COLO668 (cell line): Measurements from ENCODE around the gene ARFGEF3.
A peak's percentile ranks its signal among the peaks of the same experiment; 100 is the strongest.
"Not testable (repeated sequence)": the region's sequence is repeated elsewhere in the genome, so short reads cannot be mapped to it uniquely, and the experiment has no call there.

Source experiments
- DNase-seq: peaks from one replicate; lab custom pipeline; 2025; ENCODE audit not compliant: unreplicated experiment; lab: John Stamatoyannopoulos, UW

Gene ARFGEF3

GRCh38 chr6:138272533-138273315 lies 111.0 kb downstream of the ARFGEF3 start:
- DNase-seq: no peak

GRCh38 chr6:138275976-138276375 lies 114.2 kb downstream of the ARFGEF3 start:
- no peak for DNase-seq

GRCh38 chr6:138277835-138278234 lies 116.1 kb downstream of the ARFGEF3 start:
- DNase-seq: no peak

- DNase-seq: peak; percentile 13
Observed at GRCh38 chr6:138278326-138278725, 116.6 kb downstream of the ARFGEF3 start.

GRCh38 chr6:138285800-138286199 lies 124.1 kb downstream of the ARFGEF3 start:
- no peak for DNase-seq

DNA sequence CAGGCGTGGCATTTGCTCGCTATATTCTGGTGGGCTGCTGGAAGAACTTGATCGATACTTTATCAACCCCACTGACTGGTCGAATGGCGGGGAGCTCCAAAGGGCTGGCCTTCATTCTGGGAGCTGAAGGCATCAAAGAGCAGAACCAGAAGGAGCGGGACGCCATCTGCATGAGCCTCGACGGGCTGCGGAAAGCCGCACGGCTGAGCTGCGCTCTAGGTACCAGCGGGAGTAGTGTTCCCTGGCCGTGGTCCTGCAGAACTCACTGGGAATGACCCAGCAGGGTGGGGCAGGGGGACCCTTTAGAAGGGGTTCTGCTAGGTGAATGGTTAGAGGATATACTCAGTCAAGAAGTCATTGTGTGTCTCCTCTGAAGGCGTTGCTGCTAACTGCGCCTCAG lies 125.0 kb downstream of the ARFGEF3 start:
- DNase-seq: no peak

DNA sequence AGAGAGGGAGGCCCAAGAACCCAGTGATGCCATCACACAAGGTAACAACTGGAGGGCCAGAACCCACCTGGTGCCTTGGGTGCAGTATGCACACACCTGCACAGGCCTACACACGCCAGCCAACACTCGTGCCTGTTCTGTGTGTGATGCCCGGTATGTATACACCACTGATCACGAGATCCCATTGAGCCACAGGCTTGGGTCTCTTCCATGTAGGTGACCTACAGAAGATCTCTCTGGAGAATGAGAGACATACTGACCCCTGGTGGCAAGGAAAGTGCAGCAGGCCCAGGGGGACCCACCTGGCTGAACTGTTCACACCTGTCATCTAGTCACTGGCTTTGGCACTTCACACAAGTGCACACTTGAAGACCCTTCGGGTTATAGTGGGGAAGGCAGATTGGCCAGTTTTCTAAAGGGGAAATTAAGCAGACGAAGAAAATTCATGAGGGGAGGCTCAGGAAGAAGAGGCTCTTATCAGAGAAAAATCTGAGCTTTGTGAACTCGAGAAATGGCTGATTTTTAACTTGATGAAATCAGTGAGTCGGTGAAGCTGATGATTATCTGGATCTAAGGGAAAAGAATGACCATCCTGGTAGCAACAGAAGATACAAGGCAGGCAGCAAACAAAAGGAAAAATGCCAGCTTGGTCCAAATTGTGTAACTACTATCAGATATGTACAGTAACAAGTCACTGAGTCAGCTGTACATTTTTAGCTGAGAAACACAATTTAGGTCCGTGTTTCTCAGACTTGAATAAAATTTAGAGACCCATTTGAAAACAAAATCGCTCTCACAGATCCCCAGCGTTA lies 125.6 kb downstream of the ARFGEF3 start:
- peak; percentile 63 for DNase-seq

DNA sequence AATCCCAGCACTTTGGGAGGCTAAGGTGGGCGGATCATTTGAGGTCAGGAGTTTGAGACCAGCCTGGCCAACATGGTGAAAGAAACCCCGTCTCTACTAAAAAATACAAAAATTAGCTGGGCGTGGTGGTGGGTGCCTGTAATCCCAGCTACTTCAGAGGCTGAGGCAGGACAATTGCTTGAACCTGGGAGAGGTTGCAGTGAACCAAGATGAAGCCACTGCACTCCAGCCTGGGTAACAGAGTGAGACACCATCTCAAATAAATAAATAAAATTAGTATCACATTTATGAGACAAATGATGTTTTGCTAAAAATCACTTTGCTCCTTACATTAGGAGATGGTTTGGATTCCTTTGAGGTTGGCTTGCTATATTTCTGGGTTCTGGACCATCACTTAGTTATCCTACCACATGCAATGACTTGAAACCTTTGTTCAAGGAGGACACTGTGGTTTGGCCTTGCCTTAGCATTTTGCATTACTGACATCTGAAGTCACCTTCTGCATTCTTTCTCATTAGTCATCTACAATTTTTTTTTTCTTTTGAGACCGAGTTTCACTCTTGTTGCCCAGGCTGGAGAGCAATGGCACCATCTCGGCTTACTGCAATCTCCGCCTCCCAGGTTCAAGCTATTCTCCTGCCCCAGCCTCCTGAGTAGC lies 126.8 kb downstream of the ARFGEF3 start:
- not testable (repeated sequence) for DNase-seq

GRCh38 chr6:138289739-138290138 lies 128.0 kb downstream of the ARFGEF3 start:
- peak; percentile 7 for DNase-seq

DNA sequence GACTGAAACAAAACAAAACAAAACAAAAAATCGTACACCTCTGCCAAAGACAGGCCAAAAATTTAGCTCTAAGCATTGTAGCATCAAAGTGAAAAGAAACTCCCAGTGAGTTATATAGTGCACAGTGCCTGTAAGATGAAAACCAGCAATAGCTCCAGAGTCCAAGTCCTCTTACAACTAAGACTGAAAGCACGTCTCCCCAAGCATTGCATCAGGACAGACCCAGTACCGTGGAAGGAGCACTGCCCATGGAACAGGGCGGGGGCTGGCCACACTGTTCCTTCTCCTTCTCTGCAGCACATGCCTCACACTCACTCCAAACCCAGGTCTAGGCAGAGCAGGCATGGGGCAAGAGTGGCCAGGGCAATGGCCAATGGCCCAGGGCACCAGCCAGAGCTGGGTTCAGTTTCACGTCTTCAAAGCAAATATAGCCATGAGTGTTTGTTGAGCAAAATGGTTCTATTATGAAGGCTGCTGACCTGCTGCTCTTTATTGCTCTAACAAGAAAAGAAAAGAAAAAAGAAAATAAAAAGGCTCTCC lies 128.8 kb downstream of the ARFGEF3 start:
- no peak for DNase-seq

GRCh38 chr6:138291036-138291848 lies 129.5 kb downstream of the ARFGEF3 start:
- no peak for DNase-seq

GRCh38 chr6:138291849-138292181 lies 130.1 kb downstream of the ARFGEF3 start:
- no peak for DNase-seq

DNA sequence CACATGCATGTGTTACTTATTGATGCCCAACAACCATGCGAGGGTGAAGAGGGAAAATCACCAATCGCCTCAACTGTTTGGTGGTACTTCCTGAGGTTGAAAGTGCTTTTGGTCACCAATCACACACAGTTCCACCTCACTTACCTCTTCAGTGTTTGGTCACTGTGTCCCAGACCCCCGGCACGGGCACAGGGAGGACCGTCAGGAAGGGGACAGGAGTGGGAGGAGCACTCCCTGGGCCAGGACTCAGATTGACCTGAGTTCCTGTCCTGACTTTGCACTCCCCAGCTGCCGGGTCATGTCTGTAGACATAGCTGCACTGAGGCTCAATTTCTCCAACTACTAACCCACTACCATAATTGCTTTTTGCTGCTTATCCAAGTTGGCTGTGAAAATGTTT lies 130.7 kb downstream of the ARFGEF3 start:
- DNase-seq: no peak

- DNase-seq: no peak
Observed at GRCh38 chr6:138293428-138294395, 132.0 kb downstream of the ARFGEF3 start.

DNA sequence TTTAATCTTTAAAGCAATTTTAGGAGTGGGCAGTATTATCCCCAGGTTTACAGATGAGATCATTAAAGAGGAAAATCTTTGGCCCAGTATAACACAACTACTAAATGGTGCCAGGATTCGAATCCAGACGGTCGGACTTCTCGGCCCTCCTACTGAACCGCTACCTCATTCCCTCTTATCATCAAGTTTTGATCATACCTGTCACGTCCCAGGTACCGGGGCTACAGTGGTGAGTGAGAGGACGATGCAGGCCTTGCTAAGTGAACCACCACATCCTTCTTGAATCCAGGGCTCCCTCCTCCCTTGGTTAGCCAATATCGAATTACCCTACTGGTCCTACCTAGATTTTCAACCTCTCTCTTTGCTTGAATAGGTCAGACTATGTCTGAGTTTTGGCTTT lies 134.6 kb downstream of the ARFGEF3 start:
- DNase-seq: no peak

- no peak for DNase-seq
Observed at GRCh38 chr6:138296786-138297185, 135.0 kb downstream of the ARFGEF3 start.

DNA sequence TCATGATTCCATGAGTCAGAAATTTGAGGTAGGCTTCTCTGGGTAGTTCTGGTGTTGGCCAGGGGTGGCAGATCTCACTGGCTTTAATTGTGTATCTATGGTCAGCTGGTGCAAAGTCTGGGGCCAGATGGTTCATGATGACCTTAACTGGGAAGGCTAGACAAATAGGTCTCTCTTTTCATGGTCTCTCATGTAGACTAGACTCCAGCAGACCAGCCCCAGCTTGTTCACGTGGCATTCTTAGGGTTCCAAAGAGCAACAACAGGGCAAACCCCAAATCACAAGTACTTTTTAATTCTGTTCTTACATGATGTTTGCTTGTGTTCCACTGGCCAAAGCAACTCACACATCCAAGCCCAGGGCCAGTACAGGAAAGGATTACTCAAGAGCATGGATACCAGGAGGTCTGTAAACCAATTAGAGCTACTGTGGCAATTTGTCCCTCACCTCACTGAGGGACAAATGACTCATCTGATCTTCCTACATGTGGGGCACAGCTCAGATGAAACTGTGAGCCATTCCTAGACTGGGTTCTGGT lies 136.1 kb downstream of the ARFGEF3 start:
- no peak for DNase-seq

DNA sequence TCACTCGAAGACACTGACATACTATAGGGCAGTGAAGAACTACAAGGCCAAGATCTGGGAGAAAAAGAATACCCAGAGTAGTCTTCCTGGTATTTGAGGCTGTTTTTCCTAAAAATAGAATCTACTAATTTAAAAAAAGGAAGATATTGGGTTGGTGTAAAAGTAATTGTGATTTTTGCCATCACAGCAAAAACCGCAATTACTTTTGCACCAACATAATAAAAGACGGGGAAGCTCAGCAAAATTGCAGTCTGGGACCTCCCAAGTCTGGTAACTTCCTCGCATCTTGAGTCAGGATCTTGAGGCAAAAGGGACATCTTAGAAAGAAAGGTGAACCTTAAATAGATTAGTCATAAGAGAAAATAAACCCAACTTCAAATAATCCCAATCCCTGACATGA lies 138.7 kb downstream of the ARFGEF3 start:
- no peak for DNase-seq

GRCh38 chr6:138302554-138302953 lies 140.8 kb downstream of the ARFGEF3 start:
- no peak for DNase-seq
